GM23338 (cell line): ENCODE results near the gene MPHOSPH9.

Source experiments
- CTCF ChIP-seq, 2 experiments: fragments of 200-600 bp in 1 of 2; sonication (generic) in 1 of 2; conservative IDR thresholded peaks; 2 replicates each; pipeline versions ENCODE4 v1.5.1 to v1.6.1; 2016 to 2017; ENCODE audit warnings: antibody characterized with exemption in 2 of 2, low read depth in 2 of 2, mild to moderate bottlenecking in 2 of 2, moderate library complexity in 1 of 2
- POLR2AphosphoS5 ChIP-seq: IDR thresholded peaks from 2 replicates; pipeline ENCODE4 v1.6.1; 2016; ENCODE audit warnings: antibody characterized with exemption, low read depth
- ZNF114 ChIP-seq: fragments of 250-450 bp; sonication (Bioruptor Pico); IDR thresholded peaks from 2 replicates; pipeline ENCODE4 v1.5.0; 2020; ENCODE audit warnings: mild to moderate bottlenecking, moderate library complexity

- TF ChIP-seq CTCF (conservative IDR thresholded peaks at IDR 0.05; ENCODE audit: low read depth in 2 of 2) (no peak), POLR2AphosphoS5 (no peak), ZNF114 (no peak)
These were observed 18.6 kb upstream of the MPHOSPH9 start for GRCh38 chr12:123251403-123252076.
